ENCODE results near the gene MYO3A.

Gene MYO3A

GRCh38 chr10:26227786-26228185 lies 293.8 kb downstream of the MYO3A start:
- no peak overlapping the region for H3K4me3 ChIP-seq (ENCODE audit: low read depth, low read length)
- no peak for TF ChIP-seq CTCF (IDR thresholded peaks at IDR 0.05; ENCODE audit: borderline replicate concordance, insufficient read depth, low read depth, low read length)

GRCh38 chr10:26232174-26232573 lies 298.1 kb downstream of the MYO3A start:
- no peak overlapping the region for H3K4me3 ChIP-seq (ENCODE audit: low read depth, low read length)
- TF ChIP-seq CTCF (IDR thresholded peaks at IDR 0.05; ENCODE audit: borderline replicate concordance, insufficient read depth, low read depth, low read length) = no peak

GRCh38 chr10:26235761-26236160 lies 301.7 kb downstream of the MYO3A start:
- TF ChIP-seq CTCF (IDR thresholded peaks at IDR 0.05; ENCODE audit: borderline replicate concordance, insufficient read depth, low read depth, low read length) = no peak
- no peak overlapping the region for H3K4me3 ChIP-seq (ENCODE audit: low read depth, low read length)

GRCh38 chr10:26238378-26238777 lies 304.3 kb downstream of the MYO3A start:
- TF ChIP-seq CTCF (IDR thresholded peaks at IDR 0.05; ENCODE audit: borderline replicate concordance, insufficient read depth, low read depth, low read length) = no peak
- H3K4me3 ChIP-seq (ENCODE audit: low read depth, low read length) = no peak overlapping the region

GRCh38 chr10:26242706-26243350 lies 308.8 kb downstream of the MYO3A start:
- H3K4me3 ChIP-seq (ENCODE audit: low read depth, low read length) = no peak overlapping the region
- TF ChIP-seq CTCF (IDR thresholded peaks at IDR 0.05; ENCODE audit: borderline replicate concordance, insufficient read depth, low read depth, low read length) = no peak

GRCh38 chr10:26243351-26243720 lies 309.3 kb downstream of the MYO3A start:
- TF ChIP-seq CTCF (IDR thresholded peaks at IDR 0.05; ENCODE audit: borderline replicate concordance, insufficient read depth, low read depth, low read length) = no peak

GRCh38 chr10:26249681-26250080 lies 315.7 kb downstream of the MYO3A start:
- no peak for TF ChIP-seq CTCF (IDR thresholded peaks at IDR 0.05; ENCODE audit: borderline replicate concordance, insufficient read depth, low read depth, low read length)
- H3K4me3 ChIP-seq (ENCODE audit: low read depth, low read length) = no peak overlapping the region

More at GRCh38 chr10:26243351-26243720, 309.3 kb downstream of the MYO3A start:
- H3K4me3 ChIP-seq (ENCODE audit: low read depth, low read length) = no peak overlapping the region
